SK-N-SH (cell line): ENCODE results near the gene BMF.

Experiments
- JUND ChIP-seq: IDR thresholded peaks from 2 replicates; pipeline ENCODE4 v1.4.0; 2012
- NFIC ChIP-seq: IDR thresholded peaks from 2 replicates; pipeline ENCODE4 v1.4.0; 2012; ENCODE audit warnings: borderline replicate concordance
- TF ChIP-seq, protein P1 (sequence below): IDR thresholded peaks from 2 replicates; pipeline ENCODE4 v1.4.0; 2012; ENCODE audit warnings: low read depth, borderline replicate concordance
- TF ChIP-seq, protein P2 (sequence below): fragments of 200-600 bp; sonication (generic); IDR thresholded peaks from 2 replicates; pipeline ENCODE4 v1.6.1; 2017; ENCODE audit warnings: antibody characterized with exemption, mild to moderate bottlenecking, moderate library complexity

DNA sequence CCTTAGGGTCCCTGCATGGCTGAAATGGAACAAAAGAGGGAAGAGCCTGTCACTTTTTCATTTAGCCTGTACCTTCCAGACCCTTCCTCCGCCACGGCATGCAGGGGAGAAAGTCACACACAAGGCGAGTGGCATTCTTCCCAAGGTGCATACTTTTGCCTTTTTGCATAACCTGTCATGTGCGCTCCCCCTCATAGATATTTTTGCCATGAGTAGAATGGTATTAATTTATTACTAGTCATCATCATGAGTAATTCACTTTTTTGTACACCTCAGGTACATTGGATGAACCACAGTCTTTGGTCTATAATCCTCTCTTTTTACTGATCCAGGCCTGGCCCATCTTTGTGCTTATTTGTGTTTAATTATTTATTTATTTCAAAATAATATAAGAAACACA, 43.3 kb upstream of the BMF start:
- TF ChIP-seq, protein P1, sequence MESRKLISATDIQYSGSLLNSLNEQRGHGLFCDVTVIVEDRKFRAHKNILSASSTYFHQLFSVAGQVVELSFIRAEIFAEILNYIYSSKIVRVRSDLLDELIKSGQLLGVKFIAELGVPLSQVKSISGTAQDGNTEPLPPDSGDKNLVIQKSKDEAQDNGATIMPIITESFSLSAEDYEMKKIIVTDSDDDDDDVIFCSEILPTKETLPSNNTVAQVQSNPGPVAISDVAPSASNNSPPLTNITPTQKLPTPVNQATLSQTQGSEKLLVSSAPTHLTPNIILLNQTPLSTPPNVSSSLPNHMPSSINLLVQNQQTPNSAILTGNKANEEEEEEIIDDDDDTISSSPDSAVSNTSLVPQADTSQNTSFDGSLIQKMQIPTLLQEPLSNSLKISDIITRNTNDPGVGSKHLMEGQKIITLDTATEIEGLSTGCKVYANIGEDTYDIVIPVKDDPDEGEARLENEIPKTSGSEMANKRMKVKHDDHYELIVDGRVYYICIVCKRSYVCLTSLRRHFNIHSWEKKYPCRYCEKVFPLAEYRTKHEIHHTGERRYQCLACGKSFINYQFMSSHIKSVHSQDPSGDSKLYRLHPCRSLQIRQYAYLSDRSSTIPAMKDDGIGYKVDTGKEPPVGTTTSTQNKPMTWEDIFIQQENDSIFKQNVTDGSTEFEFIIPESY, result no peak
- no peak for TF ChIP-seq NFIC
- TF ChIP-seq, protein P2, sequence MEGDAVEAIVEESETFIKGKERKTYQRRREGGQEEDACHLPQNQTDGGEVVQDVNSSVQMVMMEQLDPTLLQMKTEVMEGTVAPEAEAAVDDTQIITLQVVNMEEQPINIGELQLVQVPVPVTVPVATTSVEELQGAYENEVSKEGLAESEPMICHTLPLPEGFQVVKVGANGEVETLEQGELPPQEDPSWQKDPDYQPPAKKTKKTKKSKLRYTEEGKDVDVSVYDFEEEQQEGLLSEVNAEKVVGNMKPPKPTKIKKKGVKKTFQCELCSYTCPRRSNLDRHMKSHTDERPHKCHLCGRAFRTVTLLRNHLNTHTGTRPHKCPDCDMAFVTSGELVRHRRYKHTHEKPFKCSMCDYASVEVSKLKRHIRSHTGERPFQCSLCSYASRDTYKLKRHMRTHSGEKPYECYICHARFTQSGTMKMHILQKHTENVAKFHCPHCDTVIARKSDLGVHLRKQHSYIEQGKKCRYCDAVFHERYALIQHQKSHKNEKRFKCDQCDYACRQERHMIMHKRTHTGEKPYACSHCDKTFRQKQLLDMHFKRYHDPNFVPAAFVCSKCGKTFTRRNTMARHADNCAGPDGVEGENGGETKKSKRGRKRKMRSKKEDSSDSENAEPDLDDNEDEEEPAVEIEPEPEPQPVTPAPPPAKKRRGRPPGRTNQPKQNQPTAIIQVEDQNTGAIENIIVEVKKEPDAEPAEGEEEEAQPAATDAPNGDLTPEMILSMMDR, result no peak
- no peak for TF ChIP-seq JUND
